ENCODE results near the gene FANCE. TPM values are rescaled to one million over a fixed set of nuclear protein-coding genes. Genes with fewer than 3 reads are reported as not detected.

Gene FANCE
- total RNA-seq, 1 experiment from 2014 or later, result 16.1 TPM

DNA sequence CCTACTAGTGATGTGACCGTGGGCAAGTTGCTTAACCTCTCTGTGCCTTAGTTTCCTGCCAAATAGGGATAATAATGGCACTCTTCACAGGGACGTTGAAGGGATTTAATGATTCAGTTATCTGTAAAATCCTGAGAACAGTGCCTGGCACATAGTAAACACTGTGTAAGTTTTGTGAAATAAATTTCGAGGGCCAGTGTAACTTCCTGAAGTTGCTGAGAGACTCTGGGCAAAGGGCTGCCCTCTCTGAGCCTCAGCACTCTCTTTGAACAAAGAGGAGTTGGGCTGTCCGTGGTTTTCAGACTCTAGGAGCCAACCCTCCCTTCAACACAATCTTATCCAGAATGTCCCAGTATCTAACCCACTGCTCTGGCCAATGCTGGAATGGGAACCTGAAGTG lies 47.2 kb downstream of the FANCE start:
- Histone ChIP-seq H3K27ac (ENCODE audit: low read depth, low read length) (no peak overlapping the region), H3K36me3 (ENCODE audit: control insufficient read depth in 1 of 2, insufficient read depth in 2 of 2, low read length in 2 of 2) (no peaks in the 10 kb centered on the region), H3K4me1 (ENCODE audit: control insufficient read depth in 1 of 2, insufficient read depth in 2 of 2, low read length in 2 of 2) (peaks cover 17 to 37% of the 10 kb centered on the region in 2 experiments), H3K9me3 (ENCODE audit: control insufficient read depth in 1 of 2, insufficient read depth in 1 of 2, low read depth in 1 of 2, low read length in 2 of 2) (no peaks in the 10 kb centered on the region), H2AFZ (ENCODE audit: low read depth, low read length, poor library complexity, severe bottlenecking) (no peak overlapping the region), H4K20me1 (ENCODE audit: insufficient read depth) (no peaks in the 10 kb centered on the region), H3K9ac (ENCODE audit: low read length) (no peak overlapping the region), H3K9me2 (ENCODE audit: insufficient read depth) (no peaks in the 10 kb centered on the region), H3K4me3 (replicated peaks in 1 of 2; ENCODE audit: low read depth in 1 of 2, low read length in 2 of 2) (no peak overlapping the region), H3K27me3 (ENCODE audit: insufficient read depth, low read length) (no peaks in the 10 kb centered on the region), H3K4me2 (ENCODE audit: low read length) (no peak overlapping the region), H3K79me2 (ENCODE audit: insufficient read depth, low read length) (peaks cover 21% of the 10 kb centered on the region)
- ChIA-PET CTCF (no interaction called here), POLR2A (no interaction called here), RAD21 (ENCODE audit: low non-redundant PET in 1 of 2, low total read pairs in 2 of 2, uncharacterized antibody in 2 of 2, unreplicated experiment in 2 of 2) (no interaction called here)
- BruUV-seq (replicated peaks), result no TSS peak
- intact Hi-C loops (cut with micrococcal nuclease), result no loop called here
- no peak for DNase-seq (ENCODE audit: low read depth, low spot score)
- no peak for ATAC-seq
- no peak for TF ChIP-seq RAD21 (IDR thresholded peaks at IDR 0.05; ENCODE audit: low read depth)
- TF ChIP-seq ZFX (IDR thresholded peaks at IDR 0.05), result no peak
- TF ChIP-seq EZH2 (IDR thresholded peaks at IDR 0.05), result no peak
- TF ChIP-seq JUND (IDR thresholded peaks at IDR 0.05), result no peak
- TF ChIP-seq SP1 (IDR thresholded peaks at IDR 0.05; ENCODE audit: low read depth), result no peak
- TF ChIP-seq YY1 (IDR thresholded peaks at IDR 0.05; ENCODE audit: extremely low read depth, insufficient replicate concordance, low read depth, low read length), result no peak
- no peak for TF ChIP-seq SIN3A (IDR thresholded peaks at IDR 0.05; ENCODE audit: low read depth)
- TF ChIP-seq ATF3 (IDR thresholded peaks at IDR 0.05), result no peak
- TF ChIP-seq, protein P1, sequence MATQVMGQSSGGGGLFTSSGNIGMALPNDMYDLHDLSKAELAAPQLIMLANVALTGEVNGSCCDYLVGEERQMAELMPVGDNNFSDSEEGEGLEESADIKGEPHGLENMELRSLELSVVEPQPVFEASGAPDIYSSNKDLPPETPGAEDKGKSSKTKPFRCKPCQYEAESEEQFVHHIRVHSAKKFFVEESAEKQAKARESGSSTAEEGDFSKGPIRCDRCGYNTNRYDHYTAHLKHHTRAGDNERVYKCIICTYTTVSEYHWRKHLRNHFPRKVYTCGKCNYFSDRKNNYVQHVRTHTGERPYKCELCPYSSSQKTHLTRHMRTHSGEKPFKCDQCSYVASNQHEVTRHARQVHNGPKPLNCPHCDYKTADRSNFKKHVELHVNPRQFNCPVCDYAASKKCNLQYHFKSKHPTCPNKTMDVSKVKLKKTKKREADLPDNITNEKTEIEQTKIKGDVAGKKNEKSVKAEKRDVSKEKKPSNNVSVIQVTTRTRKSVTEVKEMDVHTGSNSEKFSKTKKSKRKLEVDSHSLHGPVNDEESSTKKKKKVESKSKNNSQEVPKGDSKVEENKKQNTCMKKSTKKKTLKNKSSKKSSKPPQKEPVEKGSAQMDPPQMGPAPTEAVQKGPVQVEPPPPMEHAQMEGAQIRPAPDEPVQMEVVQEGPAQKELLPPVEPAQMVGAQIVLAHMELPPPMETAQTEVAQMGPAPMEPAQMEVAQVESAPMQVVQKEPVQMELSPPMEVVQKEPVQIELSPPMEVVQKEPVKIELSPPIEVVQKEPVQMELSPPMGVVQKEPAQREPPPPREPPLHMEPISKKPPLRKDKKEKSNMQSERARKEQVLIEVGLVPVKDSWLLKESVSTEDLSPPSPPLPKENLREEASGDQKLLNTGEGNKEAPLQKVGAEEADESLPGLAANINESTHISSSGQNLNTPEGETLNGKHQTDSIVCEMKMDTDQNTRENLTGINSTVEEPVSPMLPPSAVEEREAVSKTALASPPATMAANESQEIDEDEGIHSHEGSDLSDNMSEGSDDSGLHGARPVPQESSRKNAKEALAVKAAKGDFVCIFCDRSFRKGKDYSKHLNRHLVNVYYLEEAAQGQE (IDR thresholded peaks at IDR 0.05; ENCODE audit: low read depth), result no peak
- TF ChIP-seq, protein P2, sequence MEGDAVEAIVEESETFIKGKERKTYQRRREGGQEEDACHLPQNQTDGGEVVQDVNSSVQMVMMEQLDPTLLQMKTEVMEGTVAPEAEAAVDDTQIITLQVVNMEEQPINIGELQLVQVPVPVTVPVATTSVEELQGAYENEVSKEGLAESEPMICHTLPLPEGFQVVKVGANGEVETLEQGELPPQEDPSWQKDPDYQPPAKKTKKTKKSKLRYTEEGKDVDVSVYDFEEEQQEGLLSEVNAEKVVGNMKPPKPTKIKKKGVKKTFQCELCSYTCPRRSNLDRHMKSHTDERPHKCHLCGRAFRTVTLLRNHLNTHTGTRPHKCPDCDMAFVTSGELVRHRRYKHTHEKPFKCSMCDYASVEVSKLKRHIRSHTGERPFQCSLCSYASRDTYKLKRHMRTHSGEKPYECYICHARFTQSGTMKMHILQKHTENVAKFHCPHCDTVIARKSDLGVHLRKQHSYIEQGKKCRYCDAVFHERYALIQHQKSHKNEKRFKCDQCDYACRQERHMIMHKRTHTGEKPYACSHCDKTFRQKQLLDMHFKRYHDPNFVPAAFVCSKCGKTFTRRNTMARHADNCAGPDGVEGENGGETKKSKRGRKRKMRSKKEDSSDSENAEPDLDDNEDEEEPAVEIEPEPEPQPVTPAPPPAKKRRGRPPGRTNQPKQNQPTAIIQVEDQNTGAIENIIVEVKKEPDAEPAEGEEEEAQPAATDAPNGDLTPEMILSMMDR (IDR thresholded peaks at IDR 0.05 in 2 of 3, conservative IDR thresholded peaks at IDR 0.05 in 1 of 3; ENCODE audit: borderline replicate concordance in 1 of 3, insufficient read depth in 1 of 3, low read depth in 2 of 3, low read length in 2 of 3), result no peak
- no peak for TF ChIP-seq FOSL1 (IDR thresholded peaks at IDR 0.05; ENCODE audit: low read depth)
- TF ChIP-seq, protein P3, sequence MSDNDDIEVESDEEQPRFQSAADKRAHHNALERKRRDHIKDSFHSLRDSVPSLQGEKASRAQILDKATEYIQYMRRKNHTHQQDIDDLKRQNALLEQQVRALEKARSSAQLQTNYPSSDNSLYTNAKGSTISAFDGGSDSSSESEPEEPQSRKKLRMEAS (IDR thresholded peaks at IDR 0.05), result no peak
- TF ChIP-seq EZH2phosphoT487 (IDR thresholded peaks at IDR 0.05; ENCODE audit: borderline replicate concordance), result no peak
- TF ChIP-seq POLR2AphosphoS5 (IDR thresholded peaks at IDR 0.05; ENCODE audit: low read depth, low read length), result no peak
- no peak for TF ChIP-seq ZNF274 (IDR thresholded peaks at IDR 0.05; ENCODE audit: low read depth, low read length)

All from HCT116 (cell line).